HFF-Myc (cell line): ENCODE results near the gene P2RY2.
A peak's percentile ranks its signal among the peaks of the same experiment; 100 is the strongest.

Experiments
- DNase-seq: peaks from one replicate; pipeline ENCODE4 v3.0.0-alpha.2; 2011; ENCODE audit warnings: low read depth; ENCODE audit errors: extremely low read depth
- H3K4me3 ChIP-seq: replicated peaks from 2 replicates; pipeline ENCODE4 v1.5.1; 2011; ENCODE audit warnings: low read depth, mild to moderate bottlenecking, control low read depth, low read length
- TF ChIP-seq, protein P1 (sequence below): IDR thresholded peaks from 2 replicates; pipeline ENCODE4 v1.5.1; 2012; ENCODE audit warnings: mild to moderate bottlenecking, low read depth, low read length, control low read depth; ENCODE audit errors: missing control alignments

P2RY2 gene

DNA sequence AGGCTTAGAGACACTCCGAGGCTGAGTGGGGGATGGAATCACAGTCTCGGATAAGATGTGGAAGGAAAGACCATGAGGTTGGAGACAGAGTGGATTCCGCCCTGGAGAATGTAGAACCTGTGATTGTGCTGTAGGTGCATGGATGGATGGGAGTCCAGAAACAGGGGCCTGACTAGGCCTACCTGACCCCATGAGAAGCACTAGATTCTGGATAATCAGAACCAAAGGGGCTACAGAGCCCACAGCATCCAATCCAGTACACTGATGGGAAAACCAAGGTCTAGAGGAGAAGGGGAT lies 43.6 kb upstream of the P2RY2 start:
- TF ChIP-seq, protein P1, sequence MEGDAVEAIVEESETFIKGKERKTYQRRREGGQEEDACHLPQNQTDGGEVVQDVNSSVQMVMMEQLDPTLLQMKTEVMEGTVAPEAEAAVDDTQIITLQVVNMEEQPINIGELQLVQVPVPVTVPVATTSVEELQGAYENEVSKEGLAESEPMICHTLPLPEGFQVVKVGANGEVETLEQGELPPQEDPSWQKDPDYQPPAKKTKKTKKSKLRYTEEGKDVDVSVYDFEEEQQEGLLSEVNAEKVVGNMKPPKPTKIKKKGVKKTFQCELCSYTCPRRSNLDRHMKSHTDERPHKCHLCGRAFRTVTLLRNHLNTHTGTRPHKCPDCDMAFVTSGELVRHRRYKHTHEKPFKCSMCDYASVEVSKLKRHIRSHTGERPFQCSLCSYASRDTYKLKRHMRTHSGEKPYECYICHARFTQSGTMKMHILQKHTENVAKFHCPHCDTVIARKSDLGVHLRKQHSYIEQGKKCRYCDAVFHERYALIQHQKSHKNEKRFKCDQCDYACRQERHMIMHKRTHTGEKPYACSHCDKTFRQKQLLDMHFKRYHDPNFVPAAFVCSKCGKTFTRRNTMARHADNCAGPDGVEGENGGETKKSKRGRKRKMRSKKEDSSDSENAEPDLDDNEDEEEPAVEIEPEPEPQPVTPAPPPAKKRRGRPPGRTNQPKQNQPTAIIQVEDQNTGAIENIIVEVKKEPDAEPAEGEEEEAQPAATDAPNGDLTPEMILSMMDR, result no peak
- no peak for DNase-seq
- H3K4me3 ChIP-seq, result no peak overlapping the region

DNA sequence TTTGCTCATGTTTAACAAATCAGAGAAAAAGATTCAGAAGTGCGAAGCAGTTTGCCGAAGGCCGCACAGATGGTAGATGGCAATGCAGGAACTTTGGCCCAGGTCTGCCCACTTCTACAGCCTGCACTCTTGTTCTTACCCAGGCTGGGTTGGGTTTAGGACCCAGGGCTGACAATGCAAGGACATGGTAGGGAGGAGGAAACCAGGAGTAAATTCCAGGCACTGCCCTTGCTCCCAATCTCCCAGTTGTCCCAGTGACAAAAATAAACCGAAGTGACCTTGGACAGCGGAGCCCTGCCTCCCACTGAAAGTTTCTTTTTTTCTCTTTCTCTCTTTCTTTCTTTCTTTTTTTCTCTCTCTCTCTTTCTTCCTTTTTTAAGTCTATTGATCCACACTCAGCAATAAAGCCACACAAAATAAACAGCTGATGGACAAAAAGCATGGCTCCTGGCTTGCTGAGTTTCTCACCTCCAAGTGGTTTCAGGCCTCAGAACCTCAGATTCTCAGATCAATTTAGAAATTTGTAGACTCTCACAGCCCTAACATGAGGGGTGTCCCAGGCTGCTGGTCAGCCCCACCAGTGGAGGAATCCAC lies 42.4 kb upstream of the P2RY2 start:
- H3K4me3 ChIP-seq, result no peak overlapping the region
- TF ChIP-seq, protein P1, result no peak
- DNase-seq, result no peak

DNA sequence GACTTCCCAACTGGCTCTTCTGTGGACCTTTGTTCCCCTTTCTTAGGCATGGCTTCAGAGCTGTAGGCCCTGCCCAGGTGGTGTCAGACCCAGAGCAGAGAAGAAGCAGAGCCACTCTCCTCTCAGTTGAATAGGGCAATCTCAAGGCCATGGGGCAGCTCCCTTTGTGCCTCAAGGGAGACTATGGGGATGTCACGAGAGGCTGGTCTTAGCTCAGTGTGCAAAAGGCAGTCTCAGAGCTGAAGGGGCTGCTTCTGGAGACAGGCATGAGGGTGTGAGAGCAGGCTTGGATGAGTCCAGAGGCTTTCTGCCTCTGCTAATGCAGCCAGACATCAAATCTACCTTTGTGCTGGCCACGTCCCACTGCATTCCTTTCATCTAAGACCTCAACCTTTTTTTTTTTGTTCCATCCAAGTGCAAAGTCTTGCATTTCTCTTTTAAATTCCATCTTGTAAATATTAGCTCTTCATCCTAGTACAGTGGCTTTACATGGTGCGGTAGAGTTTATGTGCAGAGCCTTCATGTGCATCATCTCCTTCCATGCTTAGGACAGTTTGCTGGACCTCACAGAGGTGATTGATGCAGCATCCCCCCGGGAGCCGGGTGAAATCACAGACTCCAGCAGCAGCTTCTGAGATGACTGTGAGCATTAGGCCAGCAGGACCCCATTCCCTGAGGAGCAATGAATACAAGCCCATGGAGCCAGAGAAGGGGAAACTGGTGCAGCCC lies 41.8 kb upstream of the P2RY2 start:
- H3K4me3 ChIP-seq, result no peak overlapping the region
- TF ChIP-seq, protein P1, result no peak

DNA sequence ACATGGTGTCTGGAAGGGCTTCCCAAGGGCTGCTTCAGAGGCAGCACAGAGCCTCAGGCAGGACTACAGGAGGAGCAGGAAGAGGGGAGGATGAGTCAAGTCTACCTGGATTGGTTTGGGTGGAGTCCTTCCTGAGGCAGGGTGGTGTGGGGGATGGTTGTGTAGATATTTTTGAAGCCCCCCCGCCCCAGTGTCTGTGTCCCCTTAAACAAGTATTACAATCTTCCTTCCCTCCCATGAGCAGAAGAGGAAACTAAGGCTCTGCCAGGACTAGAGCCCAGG lies 41.3 kb upstream of the P2RY2 start:
- H3K4me3 ChIP-seq, result no peak overlapping the region
- DNase-seq, result no peak
- TF ChIP-seq, protein P1, result no peak

More for the DNA sequence above, 41.8 kb upstream of the P2RY2 start:
- no peak for DNase-seq

DNA sequence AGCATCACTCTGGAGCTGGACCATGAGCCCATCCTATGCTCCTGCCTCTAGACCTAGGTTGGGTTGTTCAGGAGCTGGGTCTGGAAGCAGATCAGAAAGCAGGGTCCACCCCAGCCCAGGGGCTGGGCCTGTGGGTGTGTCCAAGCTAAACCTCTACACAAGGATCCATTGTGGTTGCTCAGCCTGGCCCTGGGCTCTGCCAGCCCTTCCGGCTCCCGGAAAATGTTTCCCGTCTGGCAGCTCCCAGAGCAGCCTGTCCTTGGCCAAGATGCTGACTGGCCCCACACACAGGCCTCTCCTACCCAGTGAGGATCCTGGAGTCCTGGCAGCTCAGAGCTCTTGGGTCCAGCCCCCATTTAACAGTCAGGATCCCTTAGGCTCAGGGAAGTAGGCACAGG lies 40.7 kb upstream of the P2RY2 start:
- H3K4me3 ChIP-seq, result no peak overlapping the region
- TF ChIP-seq, protein P1, result no peak
- DNase-seq, result no peak

DNA sequence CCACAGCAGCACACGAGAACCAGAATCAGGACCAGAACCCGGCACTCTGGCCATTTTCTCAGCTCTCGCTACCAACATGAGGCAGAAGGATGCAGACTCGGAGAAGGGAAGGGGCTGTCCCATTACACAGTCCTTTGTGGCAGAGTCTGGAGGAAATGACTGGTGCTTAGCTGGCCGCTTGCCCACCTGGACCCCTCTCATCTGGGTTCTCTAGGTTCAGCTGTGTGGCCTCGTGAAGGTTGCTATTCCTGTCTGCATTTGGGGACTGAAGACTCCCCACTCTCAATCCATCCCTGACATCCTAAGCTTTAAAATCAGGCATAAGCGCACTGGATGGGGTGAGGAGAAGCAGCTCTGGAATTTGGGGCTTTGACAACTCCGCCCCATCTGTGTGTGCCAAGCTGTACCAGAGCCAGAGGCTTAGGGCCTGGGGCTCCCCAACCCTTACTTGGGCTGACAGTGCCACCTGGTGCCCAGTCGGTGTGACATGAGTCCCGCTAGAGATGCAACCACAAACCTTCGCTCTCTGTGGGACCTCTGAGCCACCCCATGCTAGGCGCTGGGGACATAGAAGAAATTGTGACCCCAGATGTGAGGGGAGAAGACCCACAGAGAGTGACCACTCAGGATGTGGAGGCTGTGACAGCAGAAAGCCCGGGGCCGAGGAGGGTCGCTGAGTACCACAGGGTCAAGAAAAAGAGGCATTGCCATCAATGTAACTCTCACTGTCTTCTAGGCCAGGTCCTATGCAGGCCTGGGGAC lies 40.1 kb upstream of the P2RY2 start:
- DNase-seq, result peak; percentile 53
- TF ChIP-seq, protein P1, result peak; percentile 82
- H3K4me3 ChIP-seq, result no peak overlapping the region
